ENCODE measurements around the gene NCAPG.

The NCAPG gene

DNA sequence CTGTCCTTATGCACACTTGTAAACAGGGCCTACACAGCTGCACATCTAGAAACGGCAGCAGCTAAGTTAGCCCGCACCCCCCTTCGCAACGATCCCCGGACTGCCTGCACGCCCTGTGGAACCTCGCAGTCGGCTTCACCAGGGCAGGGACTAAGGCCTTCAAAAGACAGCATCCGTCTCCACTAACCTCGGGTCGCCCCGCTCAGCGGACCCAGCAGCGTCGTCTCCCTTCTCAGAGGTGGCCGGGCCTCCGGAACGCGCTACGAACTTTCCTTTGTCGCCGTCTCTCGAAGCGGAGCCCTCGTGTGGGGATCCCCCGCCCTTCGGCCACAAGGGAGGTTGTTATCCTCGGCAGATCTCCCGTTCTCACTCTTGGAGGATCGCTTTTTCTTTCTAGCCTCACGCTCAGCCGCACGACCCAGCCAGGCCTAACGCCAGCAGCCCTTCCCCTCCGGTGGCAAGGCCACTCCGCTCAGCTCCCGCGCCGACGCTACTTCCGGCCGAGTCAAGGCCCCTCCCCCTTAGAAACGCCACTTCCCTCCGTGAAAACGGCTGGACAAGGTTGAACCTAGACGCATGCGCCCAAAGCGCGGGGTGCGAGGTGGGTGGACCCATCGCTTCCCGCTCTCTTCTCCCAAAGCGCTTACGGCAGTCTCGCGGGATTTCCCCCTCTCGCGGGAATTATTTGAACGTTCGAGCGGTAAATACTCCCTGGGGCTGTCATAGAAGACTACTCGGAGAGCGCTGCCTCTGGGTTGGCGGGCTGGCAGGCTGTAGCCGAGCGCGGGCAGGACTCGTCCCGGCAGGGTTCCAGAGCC lies at the start of gene NCAPG, which contains the start of gene DCAF16:
Gene NCAPG, plus strand, starts transcription at position 720 of the 818 bp plus-strand sequence. CDS start 99 bp downstream, outside the sequence.
Gene DCAF16, minus strand, starts transcription at position 498 of the 818 bp plus-strand sequence. CDS start 6,616 bp downstream, outside the sequence.
- peak; percentile 100 for DNase-seq
- peaks cover 5% of the 10 kb centered on the region for H3K27me3 Mint-ChIP-seq
- peaks cover 36% of the 10 kb centered on the region for H3K36me3 Mint-ChIP-seq
- peak within 1 kb of the TSS; percentile 97 for H3K27ac Mint-ChIP-seq
- CTCF ChIA-PET = interaction anchor here (0.7 to 4.0 kb wide), 6 partner anchors 8 to 303 kb away, joined by 3 to 21 read pairs (median 5); partner anchors contain the start of gene LAP3
- H3K4me1 Mint-ChIP-seq = peaks cover 59% of the 10 kb centered on the region
- no peaks in the 10 kb centered on the region for H3K9me3 Mint-ChIP-seq
- H3K4me3 Mint-ChIP-seq = peak within 1 kb of the TSS; percentile 87

- Mint-ChIP-seq H3K27me3 (peaks cover 7% of the 10 kb centered on the region), H3K4me3 (no peak overlapping the region), H3K4me1 (peaks cover 4% of the 10 kb centered on the region), H3K27ac (no peak overlapping the region), H3K36me3 (no peaks in the 10 kb centered on the region), H3K9me3 (peaks cover 3% of the 10 kb centered on the region)
- no peak for DNase-seq
- CTCF ChIA-PET = interaction anchor here (0.6 kb wide), 1 partner anchor 665 kb away, joined by 3 read pairs; no protein-coding TSS in a partner anchor
Observed at GRCh38 chr4:17761062-17761461, 49.7 kb upstream of the NCAPG start.

GRCh38 chr4:17762726-17763125 lies 48.1 kb upstream of the NCAPG start:
- H3K9me3 Mint-ChIP-seq = peaks cover 5% of the 10 kb centered on the region
- no peaks in the 10 kb centered on the region for H3K36me3 Mint-ChIP-seq
- H3K4me3 Mint-ChIP-seq = no peak overlapping the region
- no peak for DNase-seq
- no peak overlapping the region for H3K27ac Mint-ChIP-seq
- H3K27me3 Mint-ChIP-seq = peaks cover 3% of the 10 kb centered on the region
- H3K4me1 Mint-ChIP-seq = peaks cover 4% of the 10 kb centered on the region
- CTCF ChIA-PET = interaction anchor here (0.9 to 1.3 kb wide), 4 partner anchors 15 to 214 kb away, joined by 3 to 4 read pairs (median 4); no protein-coding TSS in a partner anchor

GRCh38 chr4:17763416-17763815 lies 47.4 kb upstream of the NCAPG start:
- Mint-ChIP-seq H3K36me3 (no peaks in the 10 kb centered on the region), H3K4me1 (peaks cover 4% of the 10 kb centered on the region), H3K27me3 (peaks cover 6% of the 10 kb centered on the region), H3K9me3 (peaks cover 5% of the 10 kb centered on the region), H3K4me3 (no peak overlapping the region), H3K27ac (no peak overlapping the region)
- DNase-seq = no peak
- CTCF ChIA-PET = interaction anchor here (0.9 to 1.3 kb wide), 3 partner anchors 16 to 214 kb away, joined by 3 to 4 read pairs (median 3); no protein-coding TSS in a partner anchor

DNA sequence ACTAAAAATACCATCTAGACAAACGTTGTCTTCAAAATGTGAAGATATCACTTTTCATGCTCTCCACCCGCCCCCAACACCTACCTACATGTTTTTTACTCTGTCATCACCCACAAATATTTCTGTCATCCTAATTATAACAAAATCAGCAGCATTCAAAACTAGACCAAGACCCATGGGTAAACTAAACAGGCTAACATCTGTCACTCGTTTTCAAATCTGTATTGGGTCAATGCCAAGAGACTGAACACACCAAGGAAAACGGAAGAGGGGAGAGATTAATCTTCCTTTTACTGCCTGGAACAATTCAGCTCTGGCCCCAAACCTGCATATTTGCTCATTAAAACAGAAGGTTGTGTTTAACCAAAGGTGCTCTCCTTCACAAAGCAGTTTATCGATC lies 46.8 kb upstream of the NCAPG start:
- peaks cover 5% of the 10 kb centered on the region for H3K9me3 Mint-ChIP-seq
- peaks cover 4% of the 10 kb centered on the region for H3K4me1 Mint-ChIP-seq
- H3K36me3 Mint-ChIP-seq = no peaks in the 10 kb centered on the region
- peaks cover 6% of the 10 kb centered on the region for H3K27me3 Mint-ChIP-seq
- no peak overlapping the region for H3K27ac Mint-ChIP-seq
- no peak overlapping the region for H3K4me3 Mint-ChIP-seq
- no peak for DNase-seq
- CTCF ChIA-PET = interaction anchor here (0.6 kb wide), 1 partner anchor 217 kb away, joined by 3 read pairs; no protein-coding TSS in a partner anchor

DNA sequence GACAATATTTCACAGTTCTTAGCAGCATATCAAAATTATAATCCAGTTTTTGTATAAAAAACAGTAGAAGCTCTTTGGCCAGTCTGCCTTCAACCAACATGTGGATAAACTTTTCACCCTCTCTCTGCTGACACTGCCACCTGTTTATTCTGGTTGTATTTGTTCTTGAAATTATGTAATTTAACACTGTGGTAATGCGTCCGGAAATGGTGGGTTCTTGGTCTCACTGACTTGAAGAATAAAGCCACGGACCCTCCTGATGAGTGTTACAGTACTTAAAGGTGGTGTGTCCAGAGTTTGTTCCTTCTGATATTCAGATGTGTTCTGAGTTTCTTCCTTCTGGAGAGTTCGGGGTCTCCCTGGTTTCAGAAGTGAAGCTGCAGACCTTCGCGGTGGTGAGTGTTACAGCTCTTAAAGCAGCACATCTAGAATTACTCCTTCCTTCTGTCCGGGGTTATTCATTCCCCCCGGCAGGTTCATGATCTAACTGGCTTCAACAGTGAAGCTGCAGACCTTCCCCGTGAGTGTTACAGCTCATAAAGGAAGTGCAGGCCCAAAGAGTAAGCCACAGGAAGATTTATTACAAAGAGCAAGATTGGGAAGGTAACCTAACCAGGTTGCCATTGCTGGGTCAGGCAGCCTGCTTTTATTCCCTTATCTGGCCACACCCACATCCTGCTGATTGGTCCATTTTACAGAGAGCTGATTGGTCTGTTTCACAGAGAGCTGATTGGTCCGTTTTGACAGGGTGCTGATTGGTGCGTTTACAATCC lies 45.1 kb upstream of the NCAPG start:
- Mint-ChIP-seq H3K4me3 (no peak overlapping the region), H3K36me3 (no peaks in the 10 kb centered on the region), H3K4me1 (peaks cover 4% of the 10 kb centered on the region), H3K27ac (peak overlapping the region; percentile 20), H3K9me3 (peaks cover 5% of the 10 kb centered on the region), H3K27me3 (peaks cover 6% of the 10 kb centered on the region)
- CTCF ChIA-PET = no interaction called here
- DNase-seq = no peak

- no peak overlapping the region for H3K4me3 Mint-ChIP-seq
- no peak for DNase-seq
- peaks cover 5% of the 10 kb centered on the region for H3K9me3 Mint-ChIP-seq
- H3K36me3 Mint-ChIP-seq = no peaks in the 10 kb centered on the region
- H3K27ac Mint-ChIP-seq = no peak overlapping the region
- H3K4me1 Mint-ChIP-seq = peaks cover 4% of the 10 kb centered on the region
- CTCF ChIA-PET = no interaction called here
- peaks cover 6% of the 10 kb centered on the region for H3K27me3 Mint-ChIP-seq
Observed at GRCh38 chr4:17766826-17767458, 43.8 kb upstream of the NCAPG start.

- peaks cover 4% of the 10 kb centered on the region for H3K4me1 Mint-ChIP-seq
- DNase-seq = no peak
- peaks cover 5% of the 10 kb centered on the region for H3K9me3 Mint-ChIP-seq
- H3K36me3 Mint-ChIP-seq = no peaks in the 10 kb centered on the region
- CTCF ChIA-PET = no interaction called here
- no peak overlapping the region for H3K27ac Mint-ChIP-seq
- no peak overlapping the region for H3K4me3 Mint-ChIP-seq
- peaks cover 14% of the 10 kb centered on the region for H3K27me3 Mint-ChIP-seq
Observed at GRCh38 chr4:17769406-17770174, 41.2 kb upstream of the NCAPG start.

DNA sequence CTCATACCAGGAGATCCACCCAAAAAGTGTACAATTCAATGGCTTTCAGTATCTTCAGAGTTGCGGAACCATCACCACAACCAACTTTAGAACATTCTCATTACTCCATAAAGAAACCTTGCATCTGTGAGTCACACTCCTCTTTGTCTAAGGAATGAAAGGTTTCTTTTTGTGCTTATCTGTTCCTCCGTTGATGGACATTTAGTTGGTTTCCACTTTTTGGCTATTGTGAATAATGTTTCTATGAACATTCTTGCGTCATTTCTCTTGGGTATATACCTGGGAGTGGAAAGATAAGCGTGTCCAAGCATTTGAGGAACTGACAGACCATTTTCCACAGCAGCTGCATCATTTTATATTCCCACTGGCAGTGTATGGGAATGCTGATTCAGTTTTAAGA lies 39.9 kb upstream of the NCAPG start:
- Mint-ChIP-seq H3K4me1 (peaks cover under 1% of the 10 kb centered on the region), H3K4me3 (no peak overlapping the region), H3K36me3 (no peaks in the 10 kb centered on the region), H3K27me3 (peaks cover 12% of the 10 kb centered on the region), H3K9me3 (peaks cover 4% of the 10 kb centered on the region), H3K27ac (no peak overlapping the region)
- CTCF ChIA-PET = no interaction called here
- DNase-seq = no peak

DNA sequence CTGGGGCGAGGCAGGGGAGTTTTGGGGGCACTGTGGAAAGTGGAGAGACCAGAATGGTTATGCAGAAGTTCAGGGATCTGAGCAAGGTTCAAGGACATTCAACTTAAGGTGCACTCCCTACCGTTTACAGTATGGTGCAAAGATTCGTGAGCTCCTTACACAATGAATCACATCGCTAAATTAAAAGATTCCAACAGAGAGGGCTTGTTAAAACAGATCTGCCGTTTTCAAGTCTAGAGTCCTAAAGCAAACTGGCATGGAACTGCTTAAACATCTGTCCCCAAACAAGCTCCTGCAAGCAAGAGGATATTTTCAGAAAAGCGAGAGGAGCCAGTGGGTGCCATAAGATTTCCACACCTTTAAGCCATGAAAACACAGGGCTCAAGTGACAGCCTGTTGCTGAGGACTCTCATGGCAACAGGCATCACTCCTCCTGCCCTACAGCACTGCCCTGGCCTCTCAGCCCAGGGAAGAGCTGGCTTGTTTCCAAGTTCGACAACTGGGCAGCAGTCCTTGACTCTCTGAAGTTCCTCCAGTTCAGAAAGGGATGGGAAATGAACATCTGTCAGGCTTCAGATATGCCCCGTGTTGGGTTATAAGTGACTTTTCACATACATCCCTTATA lies 39.4 kb upstream of the NCAPG start:
- no peak for DNase-seq
- CTCF ChIA-PET = no interaction called here
- Mint-ChIP-seq H3K9me3 (no peaks in the 10 kb centered on the region), H3K36me3 (no peaks in the 10 kb centered on the region), H3K4me3 (no peak overlapping the region), H3K27ac (no peak overlapping the region), H3K4me1 (no peaks in the 10 kb centered on the region), H3K27me3 (peaks cover 11% of the 10 kb centered on the region)

- Mint-ChIP-seq H3K36me3 (no peaks in the 10 kb centered on the region), H3K9me3 (no peaks in the 10 kb centered on the region), H3K4me3 (no peak overlapping the region), H3K27ac (no peak overlapping the region), H3K27me3 (peaks cover 8% of the 10 kb centered on the region), H3K4me1 (no peaks in the 10 kb centered on the region)
- CTCF ChIA-PET = no interaction called here
- DNase-seq = no peak
Observed at GRCh38 chr4:17773135-17773698, 37.6 kb upstream of the NCAPG start.

GRCh38 chr4:17778431-17778830 lies 32.3 kb upstream of the NCAPG start:
- no peak overlapping the region for H3K27ac Mint-ChIP-seq
- H3K36me3 Mint-ChIP-seq = no peaks in the 10 kb centered on the region
- H3K4me3 Mint-ChIP-seq = no peak overlapping the region
- DNase-seq = no peak
- no peaks in the 10 kb centered on the region for H3K9me3 Mint-ChIP-seq
- CTCF ChIA-PET = no interaction called here
- H3K27me3 Mint-ChIP-seq = peaks cover 51% of the 10 kb centered on the region
- peaks cover 8% of the 10 kb centered on the region for H3K4me1 Mint-ChIP-seq

Data from activated naive CD4-positive, alpha-beta T cell treated with anti-CD3 and anti-CD28 coated beads, Interleukin-2, amount 10 ng/mL, durations not matched to agents 7 days and 5 days (primary cell).